NCI-H1694 treated with DMSO at 0.1 percent for 48 hours (cell line): ENCODE data around the gene C15orf39.
"Not testable (repeated sequence)": the region's sequence is repeated elsewhere in the genome, so short reads cannot be mapped to it uniquely, and the experiment has no call there.

ENCODE experiments used
- DNase-seq: peaks from one replicate; lab custom pipeline; 2025; lab: John Stamatoyannopoulos, UW

Gene C15orf39

DNA sequence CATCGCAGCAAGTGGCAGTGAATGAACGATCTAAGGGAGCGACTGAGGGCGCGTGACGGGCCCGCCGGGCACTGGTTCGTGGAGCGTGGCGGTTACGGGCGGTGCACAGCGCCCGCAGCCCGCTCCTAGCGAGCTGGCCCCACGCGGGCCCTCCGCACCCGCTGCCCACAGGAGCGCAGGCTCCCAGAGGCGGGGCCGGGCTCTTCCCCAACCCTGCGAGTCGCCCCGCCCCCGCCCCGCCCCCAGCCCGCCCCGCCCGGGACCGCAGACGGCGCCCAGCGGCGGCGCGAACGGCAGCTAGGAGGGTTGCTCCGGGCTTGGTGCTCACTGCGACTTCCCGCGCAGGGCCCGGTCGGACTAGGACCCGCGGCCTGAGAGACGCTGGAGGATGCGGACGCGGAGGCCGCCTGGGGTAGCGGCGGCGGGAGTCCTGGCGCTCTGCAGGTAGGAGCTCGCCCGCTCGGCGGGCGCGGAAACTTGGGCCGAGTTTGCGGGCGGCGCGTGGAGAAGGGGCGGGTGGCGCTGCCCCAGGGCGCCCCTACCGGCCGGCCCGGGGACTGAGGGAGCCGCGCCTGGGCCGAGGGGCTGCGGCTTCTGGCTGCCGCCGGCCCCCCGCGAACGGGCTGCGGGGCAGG is at the start of gene C15orf39:
Gene C15orf39 (plus strand): TSS at position 267 of the 635 bp plus-strand sequence. CDS start 4,167 bp downstream, outside the sequence.
- peak; percentile 42 for DNase-seq

DNA sequence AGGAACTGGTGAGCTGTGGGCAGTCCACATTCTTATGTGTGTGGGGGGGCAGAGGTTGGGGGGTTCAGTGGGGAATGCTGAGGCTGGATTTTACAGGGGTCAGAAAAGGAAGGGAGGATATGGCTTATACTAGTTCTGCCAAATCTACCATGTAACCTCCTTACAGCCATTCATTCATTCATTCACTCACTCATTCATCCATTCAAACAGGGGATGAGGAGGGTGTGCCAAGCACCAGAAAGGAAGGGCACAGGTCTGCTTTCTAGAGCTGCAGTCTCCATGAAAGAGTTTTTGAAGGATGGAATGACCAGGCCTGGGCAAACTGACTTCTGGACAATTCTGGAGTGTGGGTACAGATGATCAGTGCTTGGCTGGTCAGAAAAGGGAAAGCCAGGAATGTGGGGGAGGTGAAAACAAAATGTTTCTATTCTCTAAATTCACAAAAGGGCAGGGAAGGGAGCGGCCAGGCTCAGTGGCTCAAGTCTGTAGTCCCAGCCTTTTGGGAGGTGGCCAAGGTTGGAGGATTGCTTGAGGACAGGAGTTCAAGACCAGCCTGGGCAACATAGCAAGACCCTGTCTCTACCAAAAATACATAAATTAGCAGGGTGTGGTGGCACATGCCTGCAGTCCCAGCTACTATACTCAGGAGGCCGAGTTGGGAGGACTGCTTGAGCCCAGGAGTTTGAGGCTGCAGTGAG is 49.2 kb upstream of the C15orf39 start:
- DNase-seq: no peak

DNA sequence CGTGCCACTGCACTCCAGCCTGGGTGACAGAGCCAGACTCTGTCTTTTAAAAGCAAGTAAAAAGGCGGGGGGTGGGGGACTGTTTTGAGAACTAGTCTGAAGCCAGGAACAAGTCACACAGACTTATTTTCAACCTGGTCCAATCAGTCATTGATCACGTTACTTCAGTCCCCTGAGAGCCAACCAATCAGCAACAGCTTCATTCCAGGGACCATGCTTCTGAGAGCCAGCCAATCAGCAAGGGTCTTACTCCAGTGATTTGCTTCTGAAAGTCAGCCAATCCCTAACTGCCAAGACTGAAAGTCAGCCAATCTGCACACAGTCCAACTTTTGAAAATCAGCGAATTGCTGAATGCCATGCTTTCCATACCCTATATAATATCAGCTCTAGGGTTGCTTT is 48.6 kb upstream of the C15orf39 start:
- DNase-seq: no peak

- DNase-seq: no peak
Observed at GRCh38 chr15:75153565-75154276, 48.0 kb upstream of the C15orf39 start.

DNA sequence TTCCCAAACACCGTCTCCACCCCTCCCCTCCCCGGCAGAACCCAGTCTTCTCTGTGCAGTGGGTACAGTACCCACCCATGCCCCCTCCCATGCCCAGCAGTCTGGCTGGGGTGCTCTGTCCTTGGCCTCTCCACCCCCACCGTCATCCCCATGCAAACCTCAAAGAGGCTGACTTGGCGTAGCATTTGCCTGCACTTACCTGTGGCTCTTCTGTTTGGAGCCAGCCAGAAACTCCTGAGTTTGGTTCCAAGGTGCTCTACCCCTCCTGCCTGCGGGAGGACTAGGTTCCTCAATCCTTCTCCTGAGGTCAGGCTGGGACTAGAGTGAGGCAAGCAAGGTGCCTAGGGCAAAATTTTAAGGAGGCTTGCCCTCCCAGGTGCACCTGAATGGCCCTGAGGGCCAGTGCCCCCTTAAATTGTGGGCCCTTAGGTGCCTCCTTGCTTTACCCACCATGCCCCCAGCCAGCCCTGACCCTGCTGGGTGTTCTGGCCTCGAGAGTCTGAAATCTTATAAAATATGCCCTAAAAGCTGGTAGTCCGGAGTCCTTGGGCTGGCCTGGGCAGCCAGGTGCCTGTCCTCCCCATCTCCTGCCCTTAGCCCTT is 47.1 kb upstream of the C15orf39 start:
- no peak for DNase-seq

DNA sequence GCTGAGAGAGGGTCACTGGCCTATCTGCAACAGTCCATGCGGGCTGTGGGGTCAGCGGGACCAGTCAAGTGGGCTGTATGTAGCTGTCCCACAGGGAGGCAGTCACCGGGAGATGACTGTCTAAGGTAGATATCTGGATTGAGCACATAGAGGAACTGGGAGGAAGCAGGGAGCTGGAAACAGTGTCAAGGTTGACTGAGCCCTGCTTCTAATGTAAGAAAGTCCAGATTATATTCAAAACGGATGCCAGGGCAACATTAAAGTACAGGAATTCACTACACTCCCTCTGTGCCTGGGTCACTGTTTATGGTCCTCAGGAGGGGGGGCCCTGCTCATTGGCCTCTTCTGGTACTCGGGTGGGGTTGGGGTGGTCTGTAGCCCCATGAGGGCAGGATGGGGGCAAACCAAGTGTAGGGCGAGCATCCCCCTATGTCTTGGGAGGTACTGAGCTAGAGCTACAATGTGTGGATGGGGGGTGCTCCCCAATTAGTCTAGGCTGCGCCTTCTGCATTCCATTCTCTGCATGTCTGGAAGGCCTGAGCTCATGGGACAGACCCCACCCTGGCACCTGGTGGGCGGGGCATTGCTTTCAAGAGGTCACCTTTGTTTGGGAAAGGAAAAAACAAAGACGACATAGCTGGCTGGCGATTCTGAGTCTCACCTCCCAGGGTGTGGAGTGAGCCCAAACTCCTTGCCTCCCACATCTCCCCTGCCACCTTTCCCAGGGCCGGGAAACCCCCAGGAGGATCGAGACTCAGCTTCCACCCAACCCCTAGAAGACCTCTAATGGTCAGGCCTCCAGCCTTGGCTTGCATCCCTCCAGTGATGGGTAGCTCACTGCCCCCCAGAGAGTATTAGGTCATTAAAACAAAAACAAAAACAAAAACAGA is 45.1 kb upstream of the C15orf39 start:
- DNase-seq: no peak

- no peak for DNase-seq
Observed at GRCh38 chr15:75158402-75158801, 43.3 kb upstream of the C15orf39 start.

- DNase-seq: no peak
Observed at GRCh38 chr15:75159244-75159643, 42.4 kb upstream of the C15orf39 start.

GRCh38 chr15:75161106-75161916 is 40.4 kb upstream of the C15orf39 start:
- DNase-seq: no peak

- DNase-seq: no peak
Observed at GRCh38 chr15:75161917-75162414, 39.7 kb upstream of the C15orf39 start.

DNA sequence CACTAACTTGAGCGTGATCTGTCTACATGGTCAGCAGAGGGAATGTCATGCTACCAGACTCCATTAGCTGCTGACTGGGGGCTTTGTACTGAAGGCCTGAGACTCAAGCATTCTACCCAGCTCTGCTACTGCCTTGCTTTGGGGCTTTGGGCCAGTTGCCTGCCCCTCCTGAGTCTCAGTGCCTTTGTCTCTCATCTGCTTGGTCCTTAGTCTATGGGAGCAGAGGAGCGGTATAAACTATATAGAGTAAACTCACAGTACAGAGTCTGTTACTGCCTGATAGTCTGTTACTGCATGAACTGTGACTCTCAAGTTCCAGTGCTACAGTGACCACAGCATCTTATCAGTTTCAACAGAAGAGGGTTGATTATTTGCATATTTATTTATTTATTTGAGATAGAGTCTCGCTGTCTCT is 38.5 kb upstream of the C15orf39 start:
- DNase-seq: no peak

- DNase-seq: no peak
Observed at GRCh38 chr15:75164625-75165350, 36.9 kb upstream of the C15orf39 start.

DNA sequence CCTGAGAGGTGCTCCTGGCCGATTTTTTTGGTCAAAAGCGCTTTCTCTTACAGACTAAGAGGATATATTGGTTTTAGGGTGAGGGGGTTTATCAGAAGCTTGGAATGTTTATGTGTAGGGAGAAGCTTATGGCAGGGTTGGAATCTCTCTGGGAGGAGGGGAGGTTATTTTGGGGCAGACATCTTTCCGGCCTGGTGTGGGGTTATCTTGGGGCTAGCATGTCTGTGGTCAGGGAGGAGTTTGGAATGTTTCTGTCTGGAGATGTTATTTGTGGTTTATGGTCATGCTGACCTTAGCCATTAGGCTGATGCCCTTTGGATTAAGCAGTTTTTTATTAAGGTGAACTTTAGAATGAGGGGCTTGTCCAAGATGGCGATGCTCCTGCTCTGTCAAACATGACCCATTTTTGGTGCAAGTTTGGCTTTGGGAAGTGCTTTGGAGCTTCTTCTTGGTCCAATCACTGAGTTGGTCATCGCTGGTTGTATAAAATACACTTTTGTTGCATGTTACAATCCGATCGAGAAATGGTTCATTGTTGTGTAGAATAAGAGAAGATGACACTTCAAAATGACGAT is 35.1 kb upstream of the C15orf39 start:
- not testable (repeated sequence) for DNase-seq

DNA sequence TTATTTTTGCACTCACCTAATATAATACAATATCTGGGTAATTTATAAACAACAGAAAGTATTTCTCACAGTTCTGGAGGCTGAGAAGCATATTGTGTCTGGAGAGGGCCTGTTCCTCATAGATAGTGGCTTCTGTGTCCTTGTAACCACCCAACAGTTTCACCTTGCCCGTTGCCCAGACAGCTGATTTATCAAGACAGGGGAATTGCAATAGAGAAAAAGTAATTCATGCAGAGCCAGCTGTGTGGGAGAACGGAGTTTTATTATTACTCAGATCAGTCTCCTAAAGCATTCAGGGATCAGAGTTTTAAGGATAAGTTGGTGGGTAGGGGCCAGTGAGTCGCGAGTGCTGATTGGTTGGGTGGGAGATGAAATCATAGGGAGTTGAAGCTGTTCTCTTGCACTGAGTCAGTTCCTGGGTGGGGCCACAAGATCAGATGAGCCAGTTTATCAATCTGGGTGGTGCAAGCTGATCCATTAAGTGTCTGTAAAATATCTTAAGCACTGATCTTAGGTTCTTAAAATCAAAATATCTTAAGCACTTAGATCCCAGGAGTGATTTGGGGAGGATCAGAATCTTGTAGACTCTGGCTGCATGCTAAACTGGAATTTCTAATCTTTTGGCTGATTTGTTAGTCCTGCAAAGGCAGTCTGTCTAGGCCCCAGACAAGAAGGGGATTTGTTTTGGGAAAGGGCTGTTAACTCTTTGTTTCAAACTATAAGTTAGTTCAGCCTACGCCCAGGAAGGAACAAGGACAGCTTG is 33.9 kb upstream of the C15orf39 start:
- no peak for DNase-seq

- DNase-seq: no peak
Observed at GRCh38 chr15:75168374-75168773, 33.3 kb upstream of the C15orf39 start.

DNA sequence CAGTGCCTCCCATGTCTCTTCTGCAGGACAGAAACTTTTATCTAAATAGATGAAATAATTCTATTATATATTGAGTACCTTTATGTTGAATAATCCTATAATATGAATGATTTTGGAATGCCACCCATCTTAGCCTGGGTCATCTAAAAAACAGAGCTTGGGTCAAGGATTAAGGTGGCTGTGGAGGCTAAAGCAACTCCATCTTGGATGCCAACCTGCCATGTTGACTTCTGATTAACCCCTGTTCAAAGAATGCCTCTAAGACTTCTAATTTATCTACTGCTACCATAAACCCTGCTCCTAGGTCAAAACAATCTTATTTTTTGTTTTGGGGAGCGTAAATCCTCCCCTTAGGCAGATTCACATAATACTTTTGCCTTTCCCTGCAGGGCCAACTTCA is 31.5 kb upstream of the C15orf39 start:
- DNase-seq: no peak

DNA sequence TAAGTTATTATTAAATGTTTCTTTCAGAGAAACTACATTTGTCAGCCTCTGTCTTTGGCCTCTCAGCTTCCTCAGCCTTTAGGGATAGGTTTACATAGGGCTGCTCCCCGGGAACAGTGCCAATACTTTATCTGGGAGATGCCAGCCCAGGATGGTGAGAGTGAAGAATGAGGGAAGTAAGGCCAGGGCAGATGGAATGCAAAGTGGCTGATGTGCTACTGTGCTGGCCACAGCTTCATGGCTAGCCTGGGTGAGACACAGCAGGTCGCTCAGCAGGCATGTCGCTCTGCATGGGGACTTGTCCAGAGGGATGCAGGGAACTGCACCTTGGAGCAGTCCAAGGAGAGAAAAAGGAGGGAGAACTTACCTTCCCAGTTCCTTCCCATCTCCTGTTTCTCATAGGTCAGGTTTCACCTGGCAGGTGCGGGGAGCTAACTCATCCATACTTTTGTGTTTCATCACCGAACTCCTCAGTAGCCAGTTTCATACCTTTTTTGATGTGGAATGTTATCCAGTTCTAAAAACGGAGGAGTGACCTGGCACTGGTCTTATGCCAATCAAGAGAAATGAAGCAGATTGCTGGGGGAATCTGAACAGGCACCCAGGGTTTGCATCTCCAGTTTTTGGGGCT is 30.9 kb upstream of the C15orf39 start:
- DNase-seq: no peak

DNA sequence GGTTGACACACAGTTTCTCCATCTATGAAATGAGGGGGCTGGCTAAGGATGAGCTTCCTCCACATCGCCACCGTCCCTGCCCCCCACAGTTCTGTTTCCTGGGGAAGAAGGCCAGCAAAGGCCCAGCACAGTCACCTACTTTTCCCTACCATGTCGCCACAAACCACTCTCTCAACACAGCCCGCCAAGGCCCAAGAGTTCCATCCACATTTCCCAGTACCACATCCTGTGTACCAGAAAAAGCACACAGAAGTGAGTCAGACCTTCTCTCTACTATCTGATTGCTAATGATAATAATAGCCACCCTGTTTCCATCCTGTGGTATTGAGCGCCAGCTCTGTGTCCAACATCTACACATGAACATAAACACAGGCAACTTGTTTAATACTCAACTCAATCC is 30.3 kb upstream of the C15orf39 start:
- DNase-seq: no peak
